Fibroblast of the conjunctiva (primary cell): Measurements from ENCODE around the gene TOR3A.
"Not testable (repeated sequence)": the region's sequence is repeated elsewhere in the genome, so short reads cannot be mapped to it uniquely, and the experiment has no call there.

Source experiments
- DNase-seq: peaks from one replicate; pipeline ENCODE4 v3.0.0-alpha.2; 2010; ENCODE audit warnings: low read depth

Gene TOR3A

DNA sequence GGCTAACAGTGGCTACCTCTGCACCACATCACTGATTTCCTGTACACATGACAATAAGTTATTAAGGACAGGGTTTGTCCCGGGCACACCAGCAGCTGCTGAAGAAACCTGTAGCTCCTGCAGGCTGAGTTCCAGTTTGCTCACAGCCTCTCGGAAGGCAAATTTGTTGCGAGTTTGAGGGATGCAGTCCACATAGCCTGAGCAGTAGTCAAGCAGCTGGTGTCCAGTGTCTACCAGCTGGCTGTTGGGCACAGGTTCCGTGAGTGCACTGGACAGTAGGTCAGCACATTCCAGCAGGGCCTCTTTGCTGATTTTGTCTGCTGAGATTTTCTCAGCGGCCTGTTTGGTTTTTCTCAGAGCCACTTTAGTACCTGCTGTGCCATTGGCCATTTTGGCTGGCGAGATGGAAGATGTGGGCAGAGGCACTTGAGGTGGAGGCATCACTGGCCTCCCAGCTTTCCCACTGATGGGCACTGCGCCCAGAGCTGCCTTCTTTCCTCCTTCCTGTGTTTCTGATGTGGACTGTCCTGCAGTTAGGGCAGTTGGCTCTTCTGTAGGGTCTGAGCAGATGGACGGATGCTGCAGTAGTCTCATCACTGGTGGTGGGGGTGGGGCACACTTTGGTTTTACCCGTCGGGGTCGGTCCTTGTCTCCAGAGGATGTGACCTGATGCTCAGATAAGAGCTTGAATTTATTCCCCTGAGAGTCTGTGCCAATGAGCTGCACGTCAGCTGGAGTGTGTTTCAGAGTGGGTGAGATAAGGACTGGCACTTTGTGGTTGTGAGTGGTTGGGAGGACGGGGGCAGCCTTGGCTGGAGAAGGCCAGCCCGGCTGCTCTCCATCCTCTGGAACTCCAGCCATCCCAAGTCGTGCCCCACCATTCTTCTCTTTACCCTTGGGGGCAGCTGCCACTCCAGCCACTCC is 26.1 kb downstream of the TOR3A start:
- no peak for DNase-seq

DNA sequence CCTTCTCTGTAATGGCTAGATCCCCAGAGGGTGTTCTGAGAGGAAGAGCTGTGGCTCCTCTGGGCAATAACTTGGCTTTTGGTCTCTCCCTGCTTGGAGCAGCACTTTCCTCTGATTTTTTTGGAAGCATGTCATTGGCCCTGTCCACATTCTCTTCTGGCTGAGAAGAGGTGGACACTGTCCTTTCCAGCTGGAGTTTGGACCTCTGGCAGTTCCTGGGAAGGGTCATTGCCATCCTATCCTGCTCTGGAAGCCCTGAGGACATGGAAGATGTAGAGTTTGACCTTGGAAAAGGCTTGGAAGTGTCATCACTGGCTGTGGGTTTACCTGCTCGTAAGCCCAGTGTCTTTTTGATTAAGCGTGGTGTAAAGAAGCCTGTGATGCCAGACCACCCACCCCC is 26.8 kb downstream of the TOR3A start:
- DNase-seq, result no peak

DNA sequence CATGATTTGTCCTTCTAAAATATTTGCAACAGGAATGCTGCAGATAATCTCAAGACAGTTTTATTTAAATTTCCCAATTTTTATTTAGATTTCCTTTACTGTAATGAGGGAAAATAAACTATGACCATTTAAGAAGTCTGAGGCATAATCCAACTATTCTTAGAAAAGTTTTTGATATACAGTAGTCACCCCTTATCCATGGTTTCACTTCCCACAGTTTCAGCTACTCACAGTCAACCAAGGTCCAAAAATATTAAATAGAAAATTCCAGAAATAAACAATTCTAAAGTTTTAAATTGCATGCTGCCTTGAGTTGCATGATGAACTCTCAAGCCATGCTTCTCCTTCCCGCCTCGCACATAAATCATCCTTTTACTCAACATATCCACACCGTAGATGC is 33.3 kb downstream of the TOR3A start:
- DNase-seq, result no peak

DNA sequence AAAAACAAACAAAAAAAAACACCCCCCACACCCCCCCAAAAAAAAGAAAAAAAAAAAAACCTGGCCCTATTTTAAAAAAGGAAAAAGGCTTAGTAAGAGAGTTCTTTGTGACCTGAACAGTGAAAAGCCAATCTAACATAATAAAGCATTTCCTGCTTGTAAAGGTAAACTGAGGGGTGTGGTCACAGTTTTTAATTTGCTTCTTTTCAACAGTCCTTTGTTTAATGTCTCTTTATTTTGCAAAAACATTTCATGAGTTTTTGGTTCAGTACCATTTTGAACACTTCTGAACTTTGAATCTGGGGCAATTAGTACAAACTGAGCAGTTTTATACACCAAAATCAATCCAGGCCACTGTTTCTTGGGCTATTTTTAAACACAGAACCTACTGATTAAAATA is 37.6 kb downstream of the TOR3A start:
- DNase-seq, result no peak

DNA sequence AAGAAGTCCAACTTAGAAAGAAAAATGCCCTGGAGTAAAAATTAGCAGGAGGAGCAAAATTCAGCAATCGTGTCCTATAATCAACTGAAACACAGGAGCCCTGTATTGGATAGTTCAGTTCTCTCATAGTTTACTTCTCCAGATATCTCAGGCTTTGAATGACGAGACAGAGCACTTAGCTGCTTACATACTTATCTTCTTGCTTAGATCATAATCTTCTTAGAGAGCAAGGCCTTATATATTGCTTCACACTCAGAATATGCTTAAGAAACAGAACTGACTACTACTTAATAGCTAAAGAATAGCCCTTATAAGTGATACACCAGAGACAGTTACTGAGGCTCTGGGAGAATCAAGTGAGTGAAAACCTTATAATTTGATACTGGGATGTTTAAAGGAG is 38.9 kb downstream of the TOR3A start:
- DNase-seq, result no peak

DNA sequence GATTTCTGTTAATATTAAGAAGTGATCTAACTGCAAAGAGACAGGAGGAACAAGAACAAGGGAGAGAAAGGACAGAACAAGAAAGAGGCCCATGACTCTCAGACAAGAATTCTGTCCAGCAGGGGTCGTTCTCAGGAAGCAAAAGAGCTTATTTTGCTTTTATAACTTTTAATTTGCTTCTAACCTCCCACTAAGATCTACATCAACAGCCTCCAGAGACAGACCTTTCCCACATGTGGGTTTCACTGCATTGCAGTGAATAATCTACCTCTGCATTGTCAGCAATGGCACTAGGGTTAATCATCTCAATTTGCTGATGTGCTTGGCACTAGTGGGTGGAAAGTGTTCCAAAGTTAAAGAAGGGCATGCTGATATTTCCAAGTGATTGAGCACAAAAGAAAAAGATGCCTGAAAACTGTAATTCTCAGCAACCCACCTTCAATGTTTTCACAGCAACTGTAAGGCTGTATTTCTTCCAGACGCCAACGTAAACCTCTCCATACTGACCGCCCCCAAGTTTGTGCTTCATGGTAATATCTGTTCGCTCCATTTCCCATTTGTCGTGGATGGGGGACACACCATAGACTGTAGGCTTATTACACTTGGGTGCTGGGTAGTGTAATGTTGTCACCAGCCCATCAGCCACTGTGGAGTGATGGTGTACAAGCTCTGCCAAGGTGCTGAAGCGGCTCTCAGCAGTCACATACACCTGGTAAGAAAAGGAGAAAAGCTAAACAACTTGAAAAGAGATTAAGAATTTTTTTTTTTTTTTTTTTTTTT is 39.5 kb downstream of the TOR3A start:
- peak; percentile 63 for DNase-seq

DNA sequence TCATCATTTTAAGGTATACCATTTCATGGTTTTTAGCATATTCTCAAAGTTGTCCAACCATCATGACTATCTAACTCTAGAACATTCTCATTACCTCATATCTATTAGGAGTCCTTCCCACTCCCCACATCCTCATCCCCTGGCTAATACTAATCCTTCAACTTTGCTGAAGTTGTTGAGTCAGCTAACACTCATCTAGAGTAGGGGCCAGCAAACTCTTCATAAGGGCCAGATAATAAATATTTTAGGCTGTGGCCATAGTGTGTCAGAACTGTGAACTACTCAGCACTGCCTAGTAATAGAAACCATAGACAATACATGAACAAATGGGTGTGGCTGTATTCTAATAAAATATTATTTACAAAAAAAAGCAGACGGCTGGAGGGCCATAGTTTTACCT is 43.0 kb downstream of the TOR3A start:
- peak; percentile 20 for DNase-seq

DNA sequence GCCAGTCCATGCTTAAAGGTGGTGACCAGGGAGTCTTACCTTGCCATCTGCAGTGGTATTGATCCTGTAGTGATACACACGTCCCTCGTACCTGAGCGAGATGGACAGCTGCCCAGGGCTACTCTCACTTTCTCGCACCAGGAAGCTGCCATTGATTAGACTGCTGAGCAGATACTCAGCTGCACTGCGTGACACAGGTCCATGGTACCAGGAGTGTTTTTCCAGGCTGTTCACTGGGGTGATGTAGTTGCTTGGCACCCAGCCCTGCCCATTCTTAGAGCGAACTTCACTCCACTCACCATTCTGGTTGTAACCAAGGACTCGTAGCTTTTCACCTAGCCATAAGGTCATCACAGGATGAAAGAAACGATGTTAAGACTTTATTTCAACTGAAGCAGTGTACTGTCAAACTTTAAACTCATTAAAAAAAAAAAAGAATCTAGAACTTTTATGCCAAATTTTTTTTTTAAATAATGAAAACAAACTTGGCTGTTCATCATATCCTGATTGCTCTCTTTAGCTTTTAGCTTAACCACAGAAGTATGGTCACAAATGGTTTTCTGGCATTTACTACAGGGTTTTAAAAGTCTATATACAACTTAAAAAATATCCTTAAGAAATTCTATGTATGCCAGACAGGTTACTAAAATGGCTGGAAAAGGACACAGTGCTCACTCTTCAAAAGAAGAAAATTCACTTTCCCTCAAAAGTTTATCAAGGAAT is 44.6 kb downstream of the TOR3A start:
- no peak for DNase-seq

DNA sequence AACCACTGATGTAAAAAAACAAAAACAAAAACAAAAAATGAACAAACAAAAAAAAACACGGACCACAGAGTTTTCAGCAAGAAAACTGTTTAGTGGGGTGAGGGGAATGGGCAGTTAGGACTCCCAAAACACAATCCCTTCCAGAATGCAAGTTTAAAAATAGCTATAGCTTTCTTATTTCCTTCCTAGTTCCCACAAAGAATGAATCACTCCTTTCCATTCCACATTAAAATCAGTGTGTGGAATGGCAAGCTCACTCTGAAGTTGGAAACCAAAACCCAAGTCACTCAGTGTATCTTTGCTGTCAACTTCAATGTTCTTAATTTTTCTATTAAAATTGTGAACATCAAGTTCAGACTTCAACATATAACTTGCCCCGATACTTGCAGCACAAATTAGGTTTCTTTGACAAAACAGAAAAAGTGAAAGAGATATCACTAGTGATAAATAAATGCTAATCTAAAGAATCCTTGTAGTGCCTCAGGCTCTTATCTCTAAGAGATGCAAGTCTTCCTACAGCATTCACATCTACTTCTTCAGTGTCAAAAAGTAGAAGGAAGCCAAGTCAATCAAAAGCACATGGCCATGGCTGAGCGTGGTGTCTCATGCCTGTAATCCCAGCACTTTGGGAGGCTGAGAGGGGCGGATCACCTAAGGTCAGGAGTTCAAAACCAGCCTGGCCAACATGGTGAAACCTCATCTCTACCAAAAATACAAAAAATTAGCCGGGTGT is 45.5 kb downstream of the TOR3A start:
- no peak for DNase-seq

DNA sequence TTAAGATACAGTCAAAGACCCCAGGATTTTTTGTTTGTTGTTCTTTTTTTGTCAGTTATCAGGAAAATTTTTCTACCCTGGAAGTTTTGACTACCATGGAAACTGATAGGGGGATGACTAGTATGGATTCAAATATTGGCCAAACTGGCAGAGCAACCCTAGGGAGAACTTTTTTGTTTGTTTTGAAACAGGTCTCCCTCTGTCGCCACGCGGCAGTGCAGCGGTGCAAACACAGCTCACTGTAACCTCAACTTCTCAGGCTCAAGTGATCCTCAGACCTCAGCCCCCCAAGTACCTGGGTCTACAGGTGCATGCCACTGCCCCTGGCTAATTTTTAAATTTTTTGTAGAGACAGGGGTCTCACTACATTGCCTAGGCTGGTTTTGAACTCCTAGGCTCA is 46.6 kb downstream of the TOR3A start:
- DNase-seq, result no peak

DNA sequence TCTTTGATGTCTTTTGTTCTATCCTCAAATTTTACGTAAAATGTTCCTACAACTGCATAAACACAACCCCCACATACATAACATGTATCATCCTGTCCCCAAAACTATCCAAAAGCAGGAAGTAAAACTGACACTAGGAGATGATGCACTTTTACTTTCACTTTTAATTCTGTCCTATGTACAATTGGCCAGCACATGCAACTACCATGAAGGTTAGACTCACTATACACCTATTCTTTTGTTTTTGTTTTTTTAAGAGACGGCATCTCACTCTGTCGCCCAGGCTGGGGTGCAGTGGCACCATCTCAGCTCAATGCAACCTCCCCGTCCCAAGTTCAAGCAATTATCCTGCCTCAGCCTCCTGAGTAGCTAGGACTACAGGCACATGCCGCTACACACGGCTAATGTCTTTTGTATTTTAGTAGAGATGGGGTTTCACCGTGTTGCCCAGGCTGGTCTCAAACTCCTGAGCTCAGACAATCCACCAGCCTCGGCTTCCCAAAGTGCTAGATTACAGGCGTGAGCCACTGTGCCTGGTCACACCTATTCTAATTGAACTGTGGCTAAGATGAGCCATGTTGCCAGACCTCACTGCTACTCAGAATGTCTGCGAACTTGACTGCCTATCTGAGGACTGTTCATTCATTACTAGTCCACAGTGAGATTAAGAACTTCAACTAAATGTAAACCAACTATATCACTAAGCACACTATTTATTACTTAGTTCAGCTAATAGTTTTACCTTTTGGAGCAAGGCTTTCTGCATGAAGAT is 48.0 kb downstream of the TOR3A start:
- no peak for DNase-seq

DNA sequence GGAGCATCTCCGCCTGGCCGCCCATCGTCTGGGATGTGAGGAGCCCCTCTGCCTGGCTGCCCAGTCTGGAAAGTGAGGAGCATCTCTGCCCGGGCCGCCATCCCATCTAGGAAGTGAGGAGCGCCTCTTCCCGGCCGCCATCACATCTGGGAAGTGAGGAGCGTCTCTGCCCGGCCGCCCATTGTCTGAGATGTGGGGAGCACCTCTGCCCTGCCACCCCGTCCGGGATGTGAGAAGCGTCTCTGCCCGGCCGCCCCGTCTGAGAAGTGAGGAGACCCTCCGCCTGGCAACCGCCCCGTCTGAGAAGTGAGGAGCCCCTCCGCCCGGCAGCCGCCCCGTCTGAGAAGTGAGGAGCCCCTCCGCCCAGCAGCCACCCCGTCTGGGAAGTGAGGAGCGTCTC is 53.3 kb downstream of the TOR3A start:
- not testable (repeated sequence) for DNase-seq

DNA sequence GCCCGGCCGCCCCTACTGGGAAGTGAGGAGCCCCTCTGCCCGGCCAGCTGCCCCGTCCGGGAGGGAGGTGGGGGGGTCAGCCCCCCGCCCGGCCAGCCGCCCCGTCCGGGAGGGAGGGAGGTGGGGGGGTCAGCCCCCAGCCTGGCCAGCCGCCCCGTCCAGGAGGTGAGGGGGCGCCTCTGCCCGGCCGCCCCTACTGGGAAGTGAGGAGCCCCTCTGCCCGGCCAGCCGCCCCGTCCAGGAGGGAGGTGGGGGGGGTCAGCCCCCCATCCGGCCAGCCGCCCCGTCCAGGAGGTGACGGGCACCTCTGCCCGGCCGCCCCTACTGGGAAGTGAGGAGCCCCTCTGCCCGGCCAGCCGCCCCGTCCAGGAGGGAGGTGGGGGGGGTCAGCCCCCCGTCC is 53.8 kb downstream of the TOR3A start:
- DNase-seq, result not testable (repeated sequence)

DNA sequence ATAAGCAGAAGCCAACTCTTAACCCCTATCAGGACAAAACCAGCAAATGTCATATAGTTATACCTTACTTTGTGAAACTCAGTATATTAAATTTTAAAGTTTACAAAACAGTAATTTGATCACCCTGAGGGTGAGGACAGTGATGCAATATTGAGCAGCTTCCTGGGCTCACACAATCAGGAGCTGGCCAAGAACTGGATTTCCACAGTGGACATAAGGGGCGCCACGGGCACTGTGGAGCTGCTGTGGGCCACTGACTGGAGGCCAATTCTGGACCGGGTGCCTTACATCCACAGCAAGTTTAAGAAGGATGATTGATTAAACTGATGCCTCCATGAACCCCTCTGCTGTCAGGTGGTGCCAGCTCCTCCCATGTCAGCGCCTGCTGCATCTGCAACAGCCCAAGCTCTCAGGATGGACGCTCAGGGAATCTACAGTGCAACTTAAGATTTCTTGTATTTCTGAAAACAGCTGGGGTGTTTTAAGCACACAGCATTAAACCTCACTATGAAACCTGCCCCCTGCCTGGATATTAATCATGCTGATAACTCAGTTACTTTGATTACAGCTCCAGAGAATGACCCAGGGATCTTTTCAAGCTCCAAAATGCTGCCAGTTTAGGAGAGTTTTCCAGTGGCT is 55.9 kb downstream of the TOR3A start:
- peak; percentile 49 for DNase-seq

DNA sequence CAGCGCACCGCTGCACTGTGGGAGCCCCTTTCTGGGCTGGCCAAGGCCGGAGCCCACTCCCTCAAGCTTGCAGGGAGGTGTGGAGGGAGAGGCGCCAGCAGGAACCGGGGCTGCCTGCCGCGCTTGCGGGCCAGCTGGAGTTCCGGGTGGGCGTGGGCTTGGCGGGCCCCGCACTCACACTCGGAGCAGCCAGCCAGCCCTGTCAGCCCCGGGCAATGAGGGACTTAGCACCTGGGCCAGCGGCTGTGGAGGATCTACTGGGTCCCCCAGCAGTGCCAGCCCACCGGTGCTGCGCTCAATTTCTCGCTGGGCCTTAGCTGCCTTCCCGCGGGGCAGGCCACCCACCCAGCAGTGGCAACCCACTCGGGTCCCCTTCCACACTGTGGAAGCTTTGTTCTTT is 56.9 kb downstream of the TOR3A start:
- not testable (repeated sequence) for DNase-seq

DNA sequence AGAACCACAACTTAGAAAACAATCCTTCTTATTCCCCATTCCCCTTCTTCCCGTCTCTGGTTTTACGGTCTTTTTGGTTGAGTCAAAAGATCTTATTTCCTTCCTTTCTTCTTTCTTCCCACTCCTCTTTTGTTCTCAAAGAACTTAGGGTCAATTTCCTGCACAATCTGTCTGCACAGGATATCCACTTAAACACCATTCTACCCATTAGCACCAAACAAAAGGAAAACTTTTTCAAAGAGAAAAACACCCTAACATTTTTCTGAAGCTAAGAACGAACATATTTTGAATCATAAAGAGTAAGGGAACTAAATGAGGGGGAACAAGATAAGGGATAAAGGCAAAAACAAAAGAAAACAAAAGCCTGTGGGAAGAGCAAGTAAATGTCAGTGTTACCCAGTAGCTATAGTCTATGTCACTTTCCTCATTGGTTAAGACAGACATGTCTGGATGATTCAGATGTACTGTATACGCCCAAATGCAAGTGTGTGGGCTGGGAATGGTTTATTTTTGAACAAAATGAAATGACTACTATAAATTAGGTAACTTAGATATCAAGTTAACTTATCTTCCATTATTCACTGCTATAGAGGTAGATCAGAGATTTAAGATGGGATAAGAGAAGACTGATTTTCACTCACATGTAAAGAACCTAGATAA is 59.9 kb downstream of the TOR3A start:
- peak; percentile 69 for DNase-seq

DNA sequence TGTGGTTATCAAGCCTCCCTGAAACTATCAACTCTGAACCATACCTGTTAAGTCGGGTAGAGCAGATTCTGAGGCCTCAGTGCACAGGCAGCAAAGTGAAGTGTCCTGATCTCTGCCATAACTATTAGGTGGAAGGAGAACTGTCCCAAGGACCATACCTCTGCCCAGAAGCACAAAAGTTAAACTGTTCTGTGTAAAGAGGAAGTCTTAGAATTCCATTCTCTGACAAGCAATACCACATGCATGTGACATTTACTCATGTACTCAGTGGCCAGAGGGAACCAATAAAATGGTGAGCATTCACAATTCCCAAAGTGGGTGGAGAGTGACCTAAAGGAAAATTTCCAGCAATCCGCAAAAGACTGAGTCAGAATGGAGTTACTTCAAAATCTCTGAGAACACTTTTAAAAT is 61.0 kb downstream of the TOR3A start:
- DNase-seq, result peak; percentile 94

DNA sequence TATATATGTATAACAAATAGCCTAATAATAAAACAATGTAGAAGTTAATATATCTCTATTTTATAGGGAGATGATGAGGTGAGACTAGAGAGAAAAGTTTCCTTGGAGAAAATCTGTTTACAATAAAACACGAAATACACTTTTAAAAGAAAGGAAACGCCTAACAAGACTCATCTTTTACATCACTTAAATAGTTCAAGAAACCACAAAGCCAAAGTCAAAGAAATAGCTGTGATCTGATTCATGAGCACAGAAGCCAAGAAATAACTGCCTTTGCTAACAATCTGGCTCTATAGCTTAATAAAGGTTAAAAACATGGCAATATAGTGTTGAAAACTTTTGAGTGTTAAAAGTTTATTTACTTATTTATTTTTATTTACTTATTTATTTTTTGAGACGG is 61.5 kb downstream of the TOR3A start:
- DNase-seq, result peak; percentile 90

DNA sequence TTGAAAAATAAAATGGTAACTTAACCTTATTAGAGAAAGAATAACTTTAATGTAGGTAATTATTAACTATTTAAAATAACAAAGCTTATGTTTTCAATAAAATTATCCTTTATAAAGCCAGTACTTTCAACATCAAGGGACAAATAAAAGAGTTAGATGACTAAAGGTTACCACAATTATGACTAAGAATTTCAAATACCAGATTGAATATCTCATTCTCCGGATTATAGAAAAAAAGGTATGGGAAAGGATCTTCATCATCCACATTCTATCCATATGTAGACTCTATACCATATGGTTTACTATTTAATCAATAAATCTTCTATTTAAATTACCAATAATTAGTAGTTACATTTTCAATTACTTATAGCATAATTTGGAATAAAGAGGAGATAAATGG is 62.8 kb downstream of the TOR3A start:
- no peak for DNase-seq

DNA sequence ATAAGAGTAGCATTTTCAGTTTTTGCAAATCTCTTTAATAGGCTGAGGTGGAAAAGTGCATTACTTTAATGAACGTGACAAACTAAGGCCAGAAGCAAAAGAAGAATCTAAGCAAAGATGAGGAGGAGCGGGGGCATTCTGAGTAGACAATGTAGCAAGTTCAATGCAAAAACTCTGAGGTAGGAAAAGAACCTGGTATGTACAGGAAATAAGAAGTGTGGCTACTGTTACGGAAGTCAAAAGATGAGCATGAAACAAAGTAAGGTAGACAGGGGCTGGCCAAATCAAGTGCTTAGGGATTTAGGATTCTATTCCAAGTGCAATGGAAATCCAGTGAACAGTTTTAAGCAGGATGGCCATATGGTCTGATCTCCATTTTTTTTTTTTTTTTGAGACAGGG is 63.7 kb downstream of the TOR3A start:
- DNase-seq, result no peak
